H1 (cell line): ENCODE data around the gene SIX1. TPM values are rescaled to one million over a fixed set of nuclear protein-coding genes. Genes with fewer than 3 reads are reported as not detected.

Experiments
- ASH2L ChIP-seq: fragments of 200-600, 300-600 bp; sonication (generic); IDR thresholded peaks from one replicate; pipeline ENCODE4 v1.7.1; 2017; ENCODE audit warnings: low read length
- BCL11A ChIP-seq, 2 experiments: IDR thresholded peaks; one replicate each; pipeline ENCODE4 v1.6.1; 2011; ENCODE audit warnings: low read depth in 2 of 2, low read length in 2 of 2, mild to moderate bottlenecking in 2 of 2
- CBX5 ChIP-seq: fragments of 300-800, 300-1000 bp; sonication (generic); IDR thresholded peaks from 2 replicates; pipeline ENCODE4 v1.7.1; 2016; ENCODE audit warnings: antibody characterized with exemption, low read length, low read depth
- CBX8 ChIP-seq: fragments of 300-800, 300-1000 bp; sonication (generic); IDR thresholded peaks from 2 replicates; pipeline ENCODE4 v1.7.1; 2016; ENCODE audit warnings: low read depth, low read length, borderline replicate concordance
- CEBPB ChIP-seq: IDR thresholded peaks from 2 replicates; pipeline ENCODE4 v1.6.1; 2012; ENCODE audit warnings: low read depth, low read length
- CREB1 ChIP-seq: IDR thresholded peaks from 2 replicates; pipeline ENCODE4 v1.6.1; 2012; ENCODE audit warnings: inconsistent platforms
- CTBP2 ChIP-seq: IDR thresholded peaks from 2 replicates; pipeline ENCODE4 v1.7.0; 2011; ENCODE audit warnings: borderline replicate concordance, mild to moderate bottlenecking, moderate library complexity, mixed read lengths, low read length; ENCODE audit not compliant: insufficient read depth, insufficient read length
- GTF2F1 ChIP-seq: IDR thresholded peaks from 2 replicates; pipeline ENCODE4 v1.6.1; 2012; ENCODE audit warnings: low read depth, low read length, improper control_type of control experiment, borderline replicate concordance
- HDAC6 ChIP-seq: IDR thresholded peaks from one replicate; pipeline ENCODE4 v1.7.1; 2012; ENCODE audit warnings: low read depth, mild to moderate bottlenecking, inconsistent platforms, low read length, moderate library complexity
- JUND ChIP-seq: IDR thresholded peaks from 2 replicates; pipeline ENCODE4 v1.6.1; 2011; ENCODE audit warnings: mild to moderate bottlenecking, improper control_type of control experiment, low read length
- KDM1A ChIP-seq: fragments of 200-600, 300-600 bp; sonication (generic); IDR thresholded peaks from 2 replicates; pipeline ENCODE4 v1.7.1; 2016; ENCODE audit warnings: mild to moderate bottlenecking, low read length, borderline replicate concordance
- NANOG ChIP-seq: IDR thresholded peaks from 2 replicates; pipeline ENCODE4 v1.6.1; 2011; ENCODE audit warnings: low read length, low read depth, mild to moderate bottlenecking, inconsistent platforms; ENCODE audit not compliant: insufficient read depth, poor library complexity, severe bottlenecking
- NRF1 ChIP-seq: IDR thresholded peaks from 2 replicates; pipeline ENCODE4 v1.6.1; 2011; ENCODE audit warnings: mild to moderate bottlenecking, low read depth, low read length, improper control_type of control experiment
- POLR2AphosphoS5 ChIP-seq: IDR thresholded peaks from 2 replicates; pipeline ENCODE4 v1.6.1; 2011; ENCODE audit warnings: low read depth, low read length
- POU5F1 ChIP-seq: IDR thresholded peaks from 2 replicates; pipeline ENCODE4 v1.6.1; 2011; ENCODE audit warnings: low read depth, mild to moderate bottlenecking, low read length, moderate library complexity
- RAD21 ChIP-seq, 2 experiments: IDR thresholded peaks in 1 of 2; conservative IDR thresholded peaks in 1 of 2; 2 replicates each; pipeline ENCODE4 v1.6.1; 2011; ENCODE audit warnings: low read depth in 2 of 2, low read length in 2 of 2, improper control_type of control experiment in 1 of 2, inconsistent platforms in 1 of 2, mild to moderate bottlenecking in 1 of 2, moderate library complexity in 1 of 2
- RXRA ChIP-seq: IDR thresholded peaks from 2 replicates; pipeline ENCODE4 v1.6.1; 2011; ENCODE audit warnings: low read depth, mild to moderate bottlenecking, low read length, moderate library complexity; ENCODE audit not compliant: insufficient read depth
- SIN3A ChIP-seq, 2 experiments: IDR thresholded peaks in 1 of 2; conservative IDR thresholded peaks in 1 of 2; 2 replicates each; pipeline ENCODE4 v1.6.1; 2011 to 2012; ENCODE audit warnings: low read length in 2 of 2, improper control_type of control experiment in 1 of 2, low read depth in 1 of 2, mild to moderate bottlenecking in 1 of 2
- SP1 ChIP-seq: IDR thresholded peaks from 2 replicates; pipeline ENCODE4 v1.6.1; 2011; ENCODE audit warnings: low read depth, low read length
- SP2 ChIP-seq: IDR thresholded peaks from 2 replicates; pipeline ENCODE4 v1.6.1; 2012; ENCODE audit warnings: mild to moderate bottlenecking, low read length, inconsistent platforms
- SP4 ChIP-seq: IDR thresholded peaks from 2 replicates; pipeline ENCODE4 v1.6.1; 2012; ENCODE audit warnings: low read length, inconsistent platforms
- TAF1 ChIP-seq: IDR thresholded peaks from 2 replicates; pipeline ENCODE4 v1.6.1; 2011; ENCODE audit warnings: mild to moderate bottlenecking, low read depth, low read length
- TEAD4 ChIP-seq: IDR thresholded peaks from 2 replicates; pipeline ENCODE4 v1.6.1; 2012; ENCODE audit warnings: low read depth, low read length, inconsistent platforms, mixed read lengths
- YY1 ChIP-seq: IDR thresholded peaks from 2 replicates; pipeline ENCODE4 v1.6.1; 2011; ENCODE audit warnings: low read depth, mild to moderate bottlenecking, low read length
- polyA plus RNA-seq, 7 experiments: library from polyadenylated mRNA; depleted of rRNA in 3 of 7; stranded (reverse) in 5 of 7; unstranded in 2 of 7; fragments of >200 nt in 5 of 7; fragments of 200-250 nt in 2 of 7; gene quantifications; 1 replicate in 5 of 7; 2 replicates in 1 of 7; 4 replicates in 1 of 7; pipeline versions ENCODE4 v1.2.1 to v1.2.3, GENCODE V29; 2011 to 2013; ENCODE audit warnings: missing spikeins in 2 of 7, mixed read lengths in 2 of 7
- total RNA-seq: library from RNA; stranded (reverse); fragmentation: NEBNext Ultra II Directional; extraction: Animal tissue kit (Norgen Biotek cat#: 25700); gene quantifications from 2 replicates; pipeline ENCODE4 v1.2.1, GENCODE V29; 2021
- TF ChIP-seq, protein P1 (sequence below): IDR thresholded peaks from 2 replicates; pipeline ENCODE4 v1.6.1; 2011; ENCODE audit warnings: low read length, improper control_type of control experiment

The SIX1 gene
- total and polyA plus RNA-seq, 2 of the 8 experiments (the other 6 are each of a cell fraction or from before 2014, with no cell fraction given): 0.03 to 0.69 TPM

DNA sequence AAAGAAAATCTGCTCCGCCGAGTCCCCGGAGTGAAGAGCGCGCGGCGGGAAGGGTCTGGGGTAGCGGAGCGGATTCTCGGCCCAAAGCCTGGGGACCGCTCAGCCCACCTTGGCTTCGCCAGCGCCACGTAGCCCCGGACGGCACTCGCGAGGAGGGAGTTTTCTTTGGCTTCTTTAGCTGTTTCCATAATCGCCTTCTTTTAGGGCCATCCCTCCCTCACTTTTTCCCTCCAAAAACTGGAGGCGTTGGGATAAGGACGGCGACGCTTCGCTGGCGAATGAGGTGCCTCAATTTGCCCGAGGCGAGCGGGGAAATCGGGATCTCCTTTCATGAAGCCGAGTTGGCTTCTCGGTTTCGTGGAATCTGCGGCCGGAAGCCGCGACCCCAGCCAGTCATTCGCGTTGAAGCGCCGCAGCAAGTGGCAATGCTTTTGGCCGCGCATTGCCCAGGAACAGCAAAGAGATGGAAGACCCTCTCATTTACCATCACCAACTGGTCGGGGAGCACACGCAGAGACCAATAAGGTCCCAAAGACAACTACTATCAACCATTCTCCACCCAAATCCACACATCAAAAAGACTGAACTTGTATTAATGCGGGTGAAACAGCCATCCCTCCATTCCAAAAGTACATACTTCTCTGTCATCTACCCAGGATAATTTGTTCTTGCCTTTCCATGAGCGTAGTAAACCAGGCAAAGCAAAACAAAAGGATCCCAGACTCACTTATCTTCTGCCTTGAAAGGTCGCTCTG, 8.4 kb upstream of the SIX1 start (continued):
- TF ChIP-seq SIN3A (conservative IDR thresholded peaks at IDR 0.05 in 1 of 2, IDR thresholded peaks at IDR 0.05 in 1 of 2; ENCODE audit: low read depth in 1 of 2, low read length in 2 of 2) (no peak), RAD21 (IDR thresholded peaks at IDR 0.05 in 1 of 2, conservative IDR thresholded peaks at IDR 0.05 in 1 of 2; ENCODE audit: low read depth in 2 of 2, low read length in 2 of 2) (no peak), CEBPB (no peak), BCL11A (IDR thresholded peaks at IDR 0.05; ENCODE audit: low read depth in 2 of 2, low read length in 2 of 2) (no peak), POLR2AphosphoS5 (no peak), SP4 (no peak), POU5F1 (no peak), TEAD4 (no peak), KDM1A (no peak), GTF2F1 (no peak), CBX5 (no peak), SP1 (no peak), NRF1 (no peak), CBX8 (peak; percentile 69; the same call in 1 of the 2 replicates), ASH2L (peak; percentile 16), NANOG (no peak), HDAC6 (no peak), CREB1 (no peak), RXRA (no peak), TAF1 (no peak), YY1 (no peak), JUND (no peak), SP2 (no peak), CTBP2 (no peak)
- TF ChIP-seq, protein P1, sequence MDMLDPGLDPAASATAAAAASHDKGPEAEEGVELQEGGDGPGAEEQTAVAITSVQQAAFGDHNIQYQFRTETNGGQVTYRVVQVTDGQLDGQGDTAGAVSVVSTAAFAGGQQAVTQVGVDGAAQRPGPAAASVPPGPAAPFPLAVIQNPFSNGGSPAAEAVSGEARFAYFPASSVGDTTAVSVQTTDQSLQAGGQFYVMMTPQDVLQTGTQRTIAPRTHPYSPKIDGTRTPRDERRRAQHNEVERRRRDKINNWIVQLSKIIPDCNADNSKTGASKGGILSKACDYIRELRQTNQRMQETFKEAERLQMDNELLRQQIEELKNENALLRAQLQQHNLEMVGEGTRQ: no peak
